Panc1 (cell line): ENCODE results near the gene DOCK11. TPM values are rescaled to one million over a fixed set of nuclear protein-coding genes. Genes with fewer than 3 reads are reported as not detected.

Experiments
- ATAC-seq: fragments of 200-7000 bp; cut with Tn5 transposase; 2 replicates; pipeline ENCODE4 v1.9.1; 2020; ENCODE audit warnings: mild to moderate bottlenecking, moderate library complexity
- BruUV-seq: library from RNA; stranded (reverse); fragments of 400-500 nt; replicated peaks from 2 replicates; lab custom pipeline; 2021; lab: Mats Ljungman, UMichigan
- CTCF ChIA-PET: fragments of 300-600 bp; sonication (Branson Sonifier 250); formaldehyde crosslinking; loops from one replicate; lab custom pipeline; 2022; ENCODE audit warnings: antibody characterized with exemption; lab: Charles Lee
- POLR2A ChIA-PET: fragments of 300-600 bp; sonication (Branson Sonifier 250); formaldehyde crosslinking; loops from one replicate; lab custom pipeline; 2022; ENCODE audit warnings: antibody characterized with exemption; lab: Charles Lee
- DNase-seq: peaks from one replicate; pipeline ENCODE4 v3.0.0-alpha.2; 2010; ENCODE audit warnings: low read depth, low spot score
- H3K27ac ChIP-seq: 2 replicates; pipeline ENCODE4 v1.5.1; 2011; ENCODE audit warnings: mild to moderate bottlenecking, low read length, inconsistent platforms
- H3K27me3 ChIP-seq: fragments of 200-500 bp; sonication (Bioruptor generic); 2 replicates; pipeline ENCODE4 v1.6.0; 2014; ENCODE audit warnings: low read length, inconsistent platforms; ENCODE audit not compliant: control insufficient read depth, insufficient read depth
- H3K36me3 ChIP-seq: fragments of 200-500 bp; sonication (Bioruptor generic); 2 replicates; pipeline ENCODE4 v1.5.1; 2014; ENCODE audit warnings: inconsistent platforms, mild to moderate bottlenecking, low read length, moderate library complexity; ENCODE audit not compliant: control insufficient read depth, insufficient read depth
- H3K4me1 ChIP-seq: 2 replicates; pipeline ENCODE4 v1.5.1; 2011; ENCODE audit warnings: inconsistent platforms, mild to moderate bottlenecking, low read length, moderate library complexity; ENCODE audit not compliant: control insufficient read depth, insufficient read depth
- H3K4me3 ChIP-seq, 2 experiments: 2 replicates each; pipeline ENCODE4 v1.5.1; 2011 to 2012; ENCODE audit warnings: low read depth in 2 of 2, low read length in 2 of 2, mild to moderate bottlenecking in 2 of 2, inconsistent platforms in 1 of 2, moderate library complexity in 1 of 2
- H3K9me3 ChIP-seq: fragments of 200-500 bp; sonication (Bioruptor generic); 2 replicates; pipeline ENCODE4 v1.5.1; 2014; ENCODE audit warnings: low read depth, mild to moderate bottlenecking, inconsistent platforms, low read length, moderate library complexity; ENCODE audit not compliant: control insufficient read depth, insufficient read depth
- CTCF ChIP-seq: fragments of 450-650 bp; IDR thresholded peaks from 2 replicates; pipeline ENCODE4 v1.5.1; 2017; ENCODE audit warnings: mild to moderate bottlenecking
- POLR2AphosphoS5 ChIP-seq: IDR thresholded peaks from 2 replicates; pipeline ENCODE4 v1.6.1; 2012; ENCODE audit warnings: mild to moderate bottlenecking, low read depth, low read length, moderate library complexity
- REST ChIP-seq, 2 experiments: IDR thresholded peaks; 2 replicates each; pipeline ENCODE4 v1.6.1; 2011 to 2012; ENCODE audit warnings: low read depth in 2 of 2, control low read depth in 1 of 2, low read length in 1 of 2, mild to moderate bottlenecking in 1 of 2, moderate library complexity in 1 of 2; ENCODE audit not compliant: insufficient read depth in 1 of 2
- SIN3A ChIP-seq: IDR thresholded peaks from 2 replicates; pipeline ENCODE4 v1.6.1; 2012; ENCODE audit warnings: low read depth, mild to moderate bottlenecking, low read length, moderate library complexity, borderline replicate concordance; ENCODE audit not compliant: insufficient read depth
- TCF7L2 ChIP-seq: IDR thresholded peaks from 2 replicates; pipeline ENCODE4 v1.6.1; 2011; ENCODE audit warnings: mild to moderate bottlenecking, low read depth, low read length, inconsistent platforms
- in situ Hi-C: cut with HindIII; loops from 2 replicates; pipeline ENCODE4 v1.10.0; 2016; ENCODE audit warnings: low sequenced_read_pairs, low pct_unique_long_range_greater_than_20kb
- intact Hi-C: fragments of 100-400 bp; cut with micrococcal nuclease; formaldehyde crosslinking; loops from one replicate; pipeline ENCODE4 v1.10.0; 2022; ENCODE audit not compliant: unreplicated experiment
- total RNA-seq: library from RNA; stranded (reverse); gene quantifications from one replicate; pipeline ENCODE4 v1.2.1, GENCODE V29; 2021; ENCODE audit not compliant: unreplicated experiment

Gene DOCK11
- total RNA-seq, 1 experiment from 2014 or later, result 2.0 TPM

GRCh38 chrX:118633530-118633929, 137.9 kb downstream of the DOCK11 start:
- TF ChIP-seq SIN3A (no peak), CTCF (no peak)
- Histone ChIP-seq H3K4me1 (no peaks in the 10 kb centered on the region), H3K4me3 (no peak overlapping the region), H3K9me3 (no peaks in the 10 kb centered on the region), H3K27ac (no peak overlapping the region), H3K36me3 (no peaks in the 10 kb centered on the region), H3K27me3 (no peaks in the 10 kb centered on the region; the same call in 1 of the 2 replicates)
- intact Hi-C loops (no loop called here), in situ Hi-C loops (no loop called here)
- ATAC-seq (no peak), DNase-seq (no peak)
- no TSS peak for BruUV-seq
- POLR2A ChIA-PET, result no interaction called here
- CTCF ChIA-PET, result no interaction called here

GRCh38 chrX:118634336-118634735, 138.7 kb downstream of the DOCK11 start:
- intact Hi-C loops, result no loop called here
- Histone ChIP-seq H3K4me1 (no peaks in the 10 kb centered on the region), H3K27ac (no peak overlapping the region), H3K36me3 (no peaks in the 10 kb centered on the region), H3K4me3 (no peak overlapping the region), H3K27me3 (no peaks in the 10 kb centered on the region; the same call in 1 of the 2 replicates), H3K9me3 (no peaks in the 10 kb centered on the region)
- no peak for TF ChIP-seq CTCF
- TF ChIP-seq SIN3A, result no peak
- no peak for TF ChIP-seq TCF7L2
- TF ChIP-seq REST (IDR thresholded peaks at IDR 0.05; ENCODE audit: insufficient read depth in 1 of 2, low read depth in 2 of 2, low read length in 1 of 2), result no peak
- TF ChIP-seq POLR2AphosphoS5, result no peak
- BruUV-seq, result no TSS peak
- no peak for DNase-seq
- in situ Hi-C loops, result no loop called here
- no peak for ATAC-seq
- POLR2A ChIA-PET, result no interaction called here
- CTCF ChIA-PET, result interaction anchor here (0.6 kb wide), 1 partner anchor 205 kb away, joined by 3 read pairs; no protein-coding TSS in a partner anchor
